ENCODE measurements around the gene SCD. TPM values are rescaled to one million over a fixed set of nuclear protein-coding genes. Genes with fewer than 3 reads are reported as not detected.

SCD gene
- total RNA-seq, 2 donors from 2014 or later: 197 to 969 TPM

DNA sequence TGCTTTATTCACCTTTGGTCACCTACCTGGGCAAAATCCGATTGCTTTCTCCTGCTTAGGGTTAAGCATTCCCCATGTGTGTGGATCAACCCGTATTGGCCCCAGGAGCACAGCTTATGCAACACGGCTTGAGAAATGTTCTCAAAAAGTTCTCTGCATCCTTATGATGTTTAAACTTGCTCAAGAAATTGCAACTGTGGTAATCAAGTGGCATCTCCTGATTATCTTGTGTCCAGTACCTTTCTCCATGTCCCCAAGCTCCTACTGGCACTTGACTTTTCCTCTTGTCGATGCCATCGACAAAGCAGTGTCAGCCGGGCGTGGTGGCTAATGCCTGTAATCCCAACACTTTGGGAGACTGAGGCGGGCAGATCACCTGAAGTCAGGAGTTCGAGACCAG lies 12.3 kb upstream of the SCD start:
- no peak for DNase-seq
- ATAC-seq: peak in 1 of 2 donors; percentile 32
- intact Hi-C loops (cut with DNase I): loop anchor here (5.0 to 10.0 kb wide), 3 partner anchors 178 to 540 kb away; partner anchors contain the start of gene SEC31B (in 1 of the 2)

DNA sequence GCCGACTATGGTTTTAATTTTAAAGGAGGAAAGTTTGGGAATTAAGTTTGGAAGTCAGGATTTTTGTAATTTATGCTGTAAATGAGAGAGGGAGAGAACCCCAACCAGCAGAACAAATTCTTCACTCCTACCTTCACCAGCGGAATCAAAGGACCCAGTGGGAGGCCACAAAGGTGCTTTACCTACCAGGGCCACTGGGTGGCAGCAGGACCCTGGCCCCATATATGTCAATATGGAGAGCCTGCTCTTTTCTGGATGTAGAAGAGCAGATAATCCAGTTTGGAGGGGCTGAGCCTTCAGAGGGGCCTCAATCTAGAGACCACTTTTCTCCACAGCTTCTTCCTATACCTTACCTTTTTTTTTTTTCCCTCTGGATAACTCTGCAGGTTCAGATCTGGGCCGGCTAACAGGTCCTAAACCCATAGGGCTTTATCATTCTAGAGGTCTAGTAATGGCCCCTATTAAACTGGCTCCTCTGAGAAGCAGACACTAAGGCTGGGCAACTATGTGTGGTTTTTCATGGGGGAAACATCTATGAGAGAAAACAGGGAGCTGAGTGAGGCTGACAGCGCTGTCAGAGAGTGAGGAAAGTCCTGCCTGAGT lies 8.5 kb upstream of the SCD start:
- peak; percentile 58 to 78 for ATAC-seq
- intact Hi-C loops (cut with DNase I): loop anchor here (1.0 to 10.0 kb wide), 5 partner anchors 94 to 536 kb away; partner anchors contain the start of gene SEC31B (in 1 of the 2)
- peak; percentile 75 for DNase-seq

GRCh38 chr10:100339236-100339635 lies 7.8 kb upstream of the SCD start:
- DNase-seq (no peak), ATAC-seq (no peak)
- intact Hi-C loops (cut with DNase I): loop anchor here (2.0 to 10.0 kb wide), 4 partner anchors 94 to 536 kb away; partner anchors contain the start of gene SEC31B (in 1 of the 2)

- intact Hi-C loops (cut with DNase I): no loop called here
- peak; percentile 38 for DNase-seq
- peak; percentile 37 to 77 for ATAC-seq
Measured at GRCh38 chr10:100340948-100341847, 5.8 kb upstream of the SCD start.

GRCh38 chr10:100341953-100342626 lies 4.9 kb upstream of the SCD start:
- intact Hi-C loops (cut with DNase I): loop anchor here in 1 of 2 donors (1.0 kb wide), 1 partner anchor 91 kb away; no protein-coding TSS in a partner anchor
- DNase-seq: peak; percentile 57
- peak; percentile 27 to 43 for ATAC-seq

- DNase-seq: no peak
- no peak for ATAC-seq
- intact Hi-C loops (cut with DNase I): loop anchor here in 1 of 2 donors (1.0 kb wide), 1 partner anchor 91 kb away; no protein-coding TSS in a partner anchor
Measured at GRCh38 chr10:100342627-100342972, 4.4 kb upstream of the SCD start.

- intact Hi-C loops (cut with DNase I): no loop called here
- ATAC-seq (no peak), DNase-seq (no peak)
Measured at GRCh38 chr10:100344241-100344788, 2.7 kb upstream of the SCD start.

GRCh38 chr10:100345570-100346330 lies 1.3 kb upstream of the SCD start:
- intact Hi-C loops (cut with DNase I): no loop called here
- DNase-seq (no peak), ATAC-seq (peak in 1 of 2 donors; percentile 35)

DNA sequence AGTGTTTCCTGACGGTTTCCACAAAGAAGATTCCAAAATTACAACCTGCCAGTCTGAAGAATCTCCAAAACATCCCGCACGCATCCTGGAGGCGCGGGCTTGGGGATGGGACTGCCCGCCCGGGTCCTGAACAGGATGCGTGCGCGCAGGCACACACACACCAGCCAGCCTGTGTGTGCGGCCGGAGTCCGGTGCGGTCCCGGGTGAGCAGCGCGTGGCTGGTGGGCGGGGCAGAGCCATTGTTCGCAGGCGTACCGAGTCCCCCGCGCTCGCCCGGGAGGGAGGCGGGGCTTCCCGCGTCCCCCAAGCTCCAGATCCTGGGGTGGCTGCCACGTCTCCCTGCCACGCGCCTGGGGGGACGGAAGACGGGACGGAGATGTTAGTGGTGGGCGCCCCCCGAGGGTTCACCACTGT lies 675 bp upstream of the SCD start:
- ATAC-seq (peak; percentile 64 to 85), DNase-seq (peak; percentile 78)
- intact Hi-C loops (cut with DNase I): no loop called here

- no peak for DNase-seq
- peak; percentile 10 to 21 for ATAC-seq
- intact Hi-C loops (cut with DNase I): no loop called here
Measured at GRCh38 chr10:100347568-100348195, 649 bp downstream of the SCD start.

GRCh38 chr10:100348389-100348927 lies 1.4 kb downstream of the SCD start:
- intact Hi-C loops (cut with DNase I): no loop called here
- ATAC-seq: no peak
- DNase-seq: no peak

GRCh38 chr10:100349087-100349486 lies 2.1 kb downstream of the SCD start:
- ATAC-seq: no peak
- DNase-seq: no peak
- intact Hi-C loops (cut with DNase I): no loop called here

- ATAC-seq (no peak), DNase-seq (no peak)
- intact Hi-C loops (cut with DNase I): no loop called here
Measured at GRCh38 chr10:100349672-100350071, 2.6 kb downstream of the SCD start.

GRCh38 chr10:100350914-100351485 lies 4.0 kb downstream of the SCD start:
- DNase-seq (no peak), ATAC-seq (no peak)
- intact Hi-C loops (cut with DNase I): no loop called here

- ATAC-seq (no peak), DNase-seq (no peak)
- intact Hi-C loops (cut with DNase I): no loop called here
Measured at GRCh38 chr10:100353770-100354485, 6.9 kb downstream of the SCD start.

GRCh38 chr10:100355086-100355485 lies 8.1 kb downstream of the SCD start:
- intact Hi-C loops (cut with DNase I): no loop called here
- ATAC-seq: peak in 1 of 2 donors; percentile 16
- no peak for DNase-seq

Data from left cardiac atrium (tissue), 4 donors.